Measurements from ENCODE around the gene CYP2S1. TPM values are rescaled to one million over a fixed set of nuclear protein-coding genes. Genes with fewer than 3 reads are reported as not detected.
"Not testable (repeated sequence)": the region's sequence is repeated elsewhere in the genome, so short reads cannot be mapped to it uniquely, and the experiment has no call there.

CYP2S1 gene, protein sequence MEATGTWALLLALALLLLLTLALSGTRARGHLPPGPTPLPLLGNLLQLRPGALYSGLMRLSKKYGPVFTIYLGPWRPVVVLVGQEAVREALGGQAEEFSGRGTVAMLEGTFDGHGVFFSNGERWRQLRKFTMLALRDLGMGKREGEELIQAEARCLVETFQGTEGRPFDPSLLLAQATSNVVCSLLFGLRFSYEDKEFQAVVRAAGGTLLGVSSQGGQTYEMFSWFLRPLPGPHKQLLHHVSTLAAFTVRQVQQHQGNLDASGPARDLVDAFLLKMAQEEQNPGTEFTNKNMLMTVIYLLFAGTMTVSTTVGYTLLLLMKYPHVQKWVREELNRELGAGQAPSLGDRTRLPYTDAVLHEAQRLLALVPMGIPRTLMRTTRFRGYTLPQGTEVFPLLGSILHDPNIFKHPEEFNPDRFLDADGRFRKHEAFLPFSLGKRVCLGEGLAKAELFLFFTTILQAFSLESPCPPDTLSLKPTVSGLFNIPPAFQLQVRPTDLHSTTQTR
- total RNA-seq, result 1 to 10 TPM in 1 of 4 donors, under 1 TPM in 3; 0.42 to 1.4 (median 0.63) TPM

- peaks cover 0 to 52% of the 10 kb centered on the region in 2 donors for H3K27me3 ChIP-seq
- no peaks in the 10 kb centered on the region for H3K36me3 ChIP-seq
- no peaks in the 10 kb centered on the region for H3K9me3 ChIP-seq
- H3K27ac ChIP-seq, result no peak within 1 kb of the TSS
- WGBS, 2 donors, result 6 to 7% methylated on average over 28 to 39 of the region's 58 CpGs
- H3K4me1 ChIP-seq, result peaks cover 0 to 10% (median 0%) of the 10 kb centered on the region in 4 donors
- no peak for DNase-seq (ENCODE audit: low spot score in 2 of 2)
- H3K4me3 ChIP-seq, result peak within 1 kb of the TSS in 2 of 4 donors; percentile 39 to 42
- TF ChIP-seq POLR2A (IDR thresholded peaks at IDR 0.05) (no peak), EP300 (IDR thresholded peaks at IDR 0.05) (no peak)
- TF ChIP-seq, protein P1, sequence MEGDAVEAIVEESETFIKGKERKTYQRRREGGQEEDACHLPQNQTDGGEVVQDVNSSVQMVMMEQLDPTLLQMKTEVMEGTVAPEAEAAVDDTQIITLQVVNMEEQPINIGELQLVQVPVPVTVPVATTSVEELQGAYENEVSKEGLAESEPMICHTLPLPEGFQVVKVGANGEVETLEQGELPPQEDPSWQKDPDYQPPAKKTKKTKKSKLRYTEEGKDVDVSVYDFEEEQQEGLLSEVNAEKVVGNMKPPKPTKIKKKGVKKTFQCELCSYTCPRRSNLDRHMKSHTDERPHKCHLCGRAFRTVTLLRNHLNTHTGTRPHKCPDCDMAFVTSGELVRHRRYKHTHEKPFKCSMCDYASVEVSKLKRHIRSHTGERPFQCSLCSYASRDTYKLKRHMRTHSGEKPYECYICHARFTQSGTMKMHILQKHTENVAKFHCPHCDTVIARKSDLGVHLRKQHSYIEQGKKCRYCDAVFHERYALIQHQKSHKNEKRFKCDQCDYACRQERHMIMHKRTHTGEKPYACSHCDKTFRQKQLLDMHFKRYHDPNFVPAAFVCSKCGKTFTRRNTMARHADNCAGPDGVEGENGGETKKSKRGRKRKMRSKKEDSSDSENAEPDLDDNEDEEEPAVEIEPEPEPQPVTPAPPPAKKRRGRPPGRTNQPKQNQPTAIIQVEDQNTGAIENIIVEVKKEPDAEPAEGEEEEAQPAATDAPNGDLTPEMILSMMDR (IDR thresholded peaks at IDR 0.05), result no peak
Measured at GRCh38 chr19:41192574-41193429, at the start of gene CYP2S1. Gene CYP2S1, plus strand, starts transcription at chr19:41193219. Its CDS starts 46 bp downstream, at chr19:41193265.

DNA sequence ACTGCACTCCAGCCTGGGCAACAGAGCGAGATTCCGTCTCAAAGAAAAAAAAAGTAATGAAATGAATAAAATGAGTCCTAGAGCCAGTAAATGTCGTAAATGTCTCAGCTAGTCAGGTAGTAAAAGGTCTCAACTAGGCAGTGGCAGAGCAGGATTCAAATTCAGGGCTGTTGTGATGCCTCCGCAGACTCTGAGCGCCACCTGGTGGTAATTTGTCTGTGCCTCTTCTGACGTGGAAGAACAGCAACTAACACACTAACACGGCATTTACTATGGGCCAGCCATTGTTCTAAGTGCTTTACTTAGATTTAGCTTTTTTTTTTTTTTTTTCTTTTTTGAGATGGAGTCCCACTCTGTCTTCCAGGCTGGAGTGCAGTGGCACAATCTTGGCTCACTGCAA is 48.6 kb upstream of the CYP2S1 start:
- H3K36me3 ChIP-seq, result no peaks in the 10 kb centered on the region
- H3K4me3 ChIP-seq, result no peak overlapping the region
- H3K9me3 ChIP-seq, result peaks cover 0 to 7% (median 0%) of the 10 kb centered on the region in 4 donors
- TF ChIP-seq, protein P1 (IDR thresholded peaks at IDR 0.05), result peak; percentile 55 to 82 (median 65)
- no peak for TF ChIP-seq EP300 (IDR thresholded peaks at IDR 0.05)
- H3K4me1 ChIP-seq, result no peaks in the 10 kb centered on the region
- no peaks in the 10 kb centered on the region for H3K27me3 ChIP-seq
- peak; percentile 74 to 93 for DNase-seq (ENCODE audit: low spot score in 2 of 2)
- WGBS, 2 donors, result 23 to 32% methylated on average over 7 of the region's 7 CpGs
- H3K27ac ChIP-seq, result no peak overlapping the region

- no peaks in the 10 kb centered on the region for H3K4me1 ChIP-seq
- H3K27ac ChIP-seq, result no peak overlapping the region
- H3K4me3 ChIP-seq, result no peak overlapping the region
- no peak for DNase-seq (ENCODE audit: low spot score in 2 of 2)
- no peaks in the 10 kb centered on the region for H3K36me3 ChIP-seq
- H3K9me3 ChIP-seq, result peaks cover 0 to 2% (median 0%) of the 10 kb centered on the region in 4 donors
- TF ChIP-seq, protein P1 (IDR thresholded peaks at IDR 0.05), result no peak
- no peak for TF ChIP-seq EP300 (IDR thresholded peaks at IDR 0.05)
- no peak for TF ChIP-seq POLR2A (IDR thresholded peaks at IDR 0.05)
- 95 to 98% methylated on average over 2 of the region's 2 CpGs for WGBS, 2 donors
- H3K27me3 ChIP-seq, result no peaks in the 10 kb centered on the region
Measured at GRCh38 chr19:41149831-41150230, 43.2 kb upstream of the CYP2S1 start.

DNA sequence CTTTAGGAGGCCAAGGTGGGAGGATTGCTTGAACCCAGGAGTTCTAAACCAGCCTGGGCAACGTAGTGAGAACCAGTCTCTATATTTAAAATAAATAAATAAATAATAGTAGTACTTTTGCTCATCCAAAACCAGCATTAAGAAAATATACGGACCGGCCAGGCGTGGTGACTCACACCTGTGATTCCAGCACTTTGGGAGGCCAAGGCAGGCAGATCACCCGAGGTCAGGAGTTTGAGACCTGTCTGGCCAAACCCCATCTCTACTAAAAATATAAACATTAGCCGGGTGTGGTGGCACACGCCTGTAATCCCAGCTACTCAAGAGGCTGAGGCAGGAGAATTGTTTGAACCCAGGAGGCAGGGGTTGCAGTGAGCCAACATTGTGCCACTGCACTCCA is 42.0 kb upstream of the CYP2S1 start:
- H3K9me3 ChIP-seq; H3K27ac ChIP-seq; H3K4me3 ChIP-seq; DNase-seq (ENCODE audit: low spot score in 2 of 2); H3K4me1 ChIP-seq; H3K36me3 ChIP-seq; H3K27me3 ChIP-seq: not testable (repeated sequence)
- WGBS, 2 donors, result 83 to 85% methylated on average over 7 of the region's 7 CpGs

- TF ChIP-seq POLR2A (IDR thresholded peaks at IDR 0.05), result no peak
- no peak for TF ChIP-seq EP300 (IDR thresholded peaks at IDR 0.05)
- TF ChIP-seq, protein P1 (IDR thresholded peaks at IDR 0.05), result no peak
- Histone ChIP-seq H3K27me3 (no peaks in the 10 kb centered on the region), H3K9me3 (peaks cover 0 to 12% (median 0%) of the 10 kb centered on the region in 4 donors), H3K36me3 (no peaks in the 10 kb centered on the region), H3K27ac (no peak overlapping the region), H3K4me1 (no peaks in the 10 kb centered on the region), H3K4me3 (no peak overlapping the region)
- 90 to 91% methylated on average over 7 of the region's 7 CpGs for WGBS, 2 donors
- no peak for DNase-seq (ENCODE audit: low spot score in 2 of 2)
Measured at GRCh38 chr19:41154060-41154459, 39.0 kb upstream of the CYP2S1 start.
